Vagina (tissue), 2 donors: ENCODE data around the gene SNUPN. TPM values are rescaled to one million over a fixed set of nuclear protein-coding genes. Genes with fewer than 3 reads are reported as not detected.
A peak's percentile ranks its signal among the peaks of the same experiment; 100 is the strongest.

Experiments
- DNase-seq, 2 donors: peaks; one replicate each; pipeline ENCODE4 v3.0.0-alpha.2; 2017; ENCODE audit errors: extremely low spot score in 2 of 2
- H3K27ac ChIP-seq: fragments of 200-600 bp; sonication (generic); one replicate; pipeline ENCODE4 v1.5.1; 2019
- H3K27me3 ChIP-seq: fragments of 200-600 bp; sonication (generic); one replicate; pipeline ENCODE4 v1.5.1; 2019
- H3K36me3 ChIP-seq, 2 donors: fragments of 200-600 bp; sonication (generic); one replicate each; pipeline ENCODE4 v1.5.1; 2017 to 2019
- H3K4me1 ChIP-seq: fragments of 200-600 bp; sonication (generic); one replicate; pipeline ENCODE4 v1.5.1; 2019
- H3K4me3 ChIP-seq, 2 donors: fragments of 200-600 bp; sonication (generic); 1 replicate in 1 of 2; 2 replicates in 1 of 2; pipeline ENCODE4 v1.5.1; 2016 to 2019
- H3K9me3 ChIP-seq: fragments of 200-600 bp; sonication (generic); one replicate; pipeline ENCODE4 v1.5.1; 2019
- CTCF ChIP-seq, 3 experiments: fragments of 450-650 bp in 2 of 3; fragments of 200-600 bp in 1 of 3; sonication (generic) in 1 of 3; IDR thresholded peaks; one replicate each; pipeline ENCODE4 v1.5.1; 2017 to 2019; ENCODE audit warnings: antibody characterized with exemption in 3 of 3, mild to moderate bottlenecking in 2 of 3, moderate library complexity in 2 of 3
- POLR2A ChIP-seq, 2 donors: fragments of 450-650 bp; IDR thresholded peaks; one replicate each; pipeline ENCODE4 v1.6.1; 2017; ENCODE audit warnings: antibody characterized with exemption in 2 of 2, mild to moderate bottlenecking in 2 of 2, moderate library complexity in 2 of 2
- POLR2AphosphoS5 ChIP-seq, 2 donors: sonication (generic); formaldehyde crosslinking; IDR thresholded peaks; one replicate each; pipeline ENCODE4 v1.9.0; 2017; ENCODE audit warnings: antibody characterized with exemption in 2 of 2, mild to moderate bottlenecking in 2 of 2, low read depth in 1 of 2; ENCODE audit not compliant: insufficient read depth in 1 of 2
- intact Hi-C: fragments of 100-400 bp; cut with DNase I; formaldehyde crosslinking; loops from one replicate; pipeline ENCODE4 v1.15.1; 2023
- total RNA-seq: library from RNA; depleted of rRNA; stranded (reverse); fragments of >200 nt; gene quantifications from one replicate; pipeline ENCODE4 v1.2.3, GENCODE V29; 2016

Gene SNUPN
- 21.9 TPM for total RNA-seq

GRCh38 chr15:75625542-75626347, at the start of gene SNUPN:
SNUPN (minus strand) TSS chr15:75625725; CDS start chr15:75621051, 4,674 bp downstream.
- DNase-seq: no peak
- H3K4me1 ChIP-seq: peaks cover 27% of the 10 kb centered on the region
- no peaks in the 10 kb centered on the region for H3K27me3 ChIP-seq
- H3K4me3 ChIP-seq: peak within 1 kb of the TSS; percentile 55 to 71
- peak within 1 kb of the TSS; percentile 96 for H3K27ac ChIP-seq
- peak; percentile 87 to 91 for TF ChIP-seq POLR2AphosphoS5 (IDR thresholded peaks at IDR 0.05; ENCODE audit: insufficient read depth in 1 of 2, low read depth in 1 of 2)
- no peak for TF ChIP-seq POLR2A (IDR thresholded peaks at IDR 0.05)
- H3K9me3 ChIP-seq: no peaks in the 10 kb centered on the region
- H3K36me3 ChIP-seq: no peaks in the 10 kb centered on the region
- intact Hi-C loops: loop anchor here (5.0 kb wide), 1 partner anchor 173 kb away; the partner anchor contains the start of gene SIN3A

- intact Hi-C loops: no loop called here
- Histone ChIP-seq H3K4me1 (peaks cover 77% of the 10 kb centered on the region), H3K27ac (peak overlapping the region; percentile 84), H3K9me3 (no peaks in the 10 kb centered on the region), H3K4me3 (no peak overlapping the region), H3K36me3 (peaks cover 0 to 4% of the 10 kb centered on the region in 2 donors), H3K27me3 (no peaks in the 10 kb centered on the region)
- DNase-seq: no peak
- no peak for TF ChIP-seq POLR2A (IDR thresholded peaks at IDR 0.05)
- no peak for TF ChIP-seq POLR2AphosphoS5 (IDR thresholded peaks at IDR 0.05; ENCODE audit: insufficient read depth in 1 of 2, low read depth in 1 of 2)
- TF ChIP-seq CTCF (IDR thresholded peaks at IDR 0.05): no peak
Observed at GRCh38 chr15:75674366-75674765, 48.8 kb upstream of the SNUPN start.

- intact Hi-C loops: no loop called here
Observed at GRCh38 chr15:75673426-75674235, 48.1 kb upstream of the SNUPN start.

GRCh38 chr15:75672646-75673425, 47.3 kb upstream of the SNUPN start:
- H3K4me3 ChIP-seq: no peak overlapping the region
- no peaks in the 10 kb centered on the region for H3K27me3 ChIP-seq
- TF ChIP-seq POLR2A (IDR thresholded peaks at IDR 0.05): no peak
- TF ChIP-seq CTCF (IDR thresholded peaks at IDR 0.05): no peak
- TF ChIP-seq POLR2AphosphoS5 (IDR thresholded peaks at IDR 0.05; ENCODE audit: insufficient read depth in 1 of 2, low read depth in 1 of 2): no peak
- H3K27ac ChIP-seq: peak overlapping the region; percentile 84
- no peaks in the 10 kb centered on the region for H3K9me3 ChIP-seq
- no peak for DNase-seq
- H3K4me1 ChIP-seq: peaks cover 87% of the 10 kb centered on the region
- intact Hi-C loops: no loop called here
- H3K36me3 ChIP-seq: peaks cover 0 to 4% of the 10 kb centered on the region in 2 donors

More at GRCh38 chr15:75673426-75674235, 48.1 kb upstream of the SNUPN start:
- peak in 1 of 2 donors; percentile 78 for TF ChIP-seq POLR2AphosphoS5 (IDR thresholded peaks at IDR 0.05; ENCODE audit: insufficient read depth in 1 of 2, low read depth in 1 of 2)
- TF ChIP-seq POLR2A (IDR thresholded peaks at IDR 0.05): no peak
- Histone ChIP-seq H3K27me3 (no peaks in the 10 kb centered on the region), H3K4me1 (peaks cover 84% of the 10 kb centered on the region), H3K4me3 (no peak overlapping the region), H3K36me3 (peaks cover 0 to 4% of the 10 kb centered on the region in 2 donors), H3K27ac (peak overlapping the region; percentile 84), H3K9me3 (no peaks in the 10 kb centered on the region)
- no peak for DNase-seq

GRCh38 chr15:75671730-75672602, 46.4 kb upstream of the SNUPN start:
- Histone ChIP-seq H3K4me1 (peaks cover 91% of the 10 kb centered on the region), H3K27ac (peak overlapping the region; percentile 84), H3K4me3 (no peak overlapping the region), H3K36me3 (no peaks in the 10 kb centered on the region), H3K27me3 (no peaks in the 10 kb centered on the region), H3K9me3 (no peaks in the 10 kb centered on the region)
- TF ChIP-seq POLR2AphosphoS5 (IDR thresholded peaks at IDR 0.05; ENCODE audit: insufficient read depth in 1 of 2, low read depth in 1 of 2) (no peak), CTCF (IDR thresholded peaks at IDR 0.05) (no peak), POLR2A (IDR thresholded peaks at IDR 0.05) (no peak)
- DNase-seq: no peak
- intact Hi-C loops: no loop called here
